Bronchial epithelial cell (primary cell): ENCODE data around the gene PRELID1. TPM values are rescaled to one million over a fixed set of nuclear protein-coding genes. Genes with fewer than 3 reads are reported as not detected.

Experiments used
- DNase-seq: peaks from one replicate; pipeline ENCODE4 v3.0.0-alpha.2; 2010; ENCODE audit warnings: low read depth
- FAIRE-seq: peaks from 2 replicates; lab custom pipeline; 2011; peaks lifted over from hg19 to GRCh38; lab: Jason Lieb, UNC
- H3K27me3 ChIP-seq: 2 replicates; pipeline ENCODE4 v1.5.1; 2011; ENCODE audit warnings: low read length; ENCODE audit not compliant: control insufficient read depth, insufficient read depth
- H3K36me3 ChIP-seq: 2 replicates; pipeline ENCODE4 v1.5.1; 2011; ENCODE audit warnings: low read length; ENCODE audit not compliant: control insufficient read depth, insufficient read depth
- H3K4me3 ChIP-seq: 2 replicates; pipeline ENCODE4 v1.5.1; 2011; ENCODE audit warnings: mild to moderate bottlenecking, low read depth, low read length, control low read depth
- total RNA-seq: library from RNA; depleted of rRNA; stranded (reverse); fragments of >200 nt; gene quantifications from 2 replicates; pipeline ENCODE4 v1.2.1, GENCODE V29; 2014
- TF ChIP-seq, protein P1 (sequence below): IDR thresholded peaks from 2 replicates; pipeline ENCODE4 v1.5.1; 2011; ENCODE audit warnings: mild to moderate bottlenecking, moderate library complexity, low read length, control low read depth, inconsistent platforms; ENCODE audit not compliant: insufficient read depth, severe bottlenecking

PRELID1 gene
- total RNA-seq, 1 donor from 2014 or later, result 139 TPM

DNA sequence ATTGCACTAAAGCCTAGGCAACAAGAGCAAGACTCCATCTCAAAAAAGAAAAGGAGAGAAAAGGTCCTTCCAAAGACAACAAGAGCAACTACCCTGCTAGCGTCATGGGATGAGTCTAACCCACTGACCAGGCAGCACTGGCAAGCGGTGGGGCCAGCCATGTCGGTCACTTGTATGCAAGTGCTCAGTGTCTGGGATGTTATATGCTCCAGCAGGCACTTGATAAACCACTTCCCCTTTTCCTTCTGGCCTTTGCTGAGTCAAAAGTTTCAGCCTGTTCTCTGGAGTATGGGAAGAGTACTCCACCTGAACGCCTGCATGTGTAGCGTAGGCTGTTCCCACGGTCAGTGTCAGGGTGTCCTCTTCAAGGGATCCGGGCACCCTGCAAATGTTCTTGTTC lies 17.3 kb downstream of the PRELID1 start:
- FAIRE-seq, result no peak
- TF ChIP-seq, protein P1, sequence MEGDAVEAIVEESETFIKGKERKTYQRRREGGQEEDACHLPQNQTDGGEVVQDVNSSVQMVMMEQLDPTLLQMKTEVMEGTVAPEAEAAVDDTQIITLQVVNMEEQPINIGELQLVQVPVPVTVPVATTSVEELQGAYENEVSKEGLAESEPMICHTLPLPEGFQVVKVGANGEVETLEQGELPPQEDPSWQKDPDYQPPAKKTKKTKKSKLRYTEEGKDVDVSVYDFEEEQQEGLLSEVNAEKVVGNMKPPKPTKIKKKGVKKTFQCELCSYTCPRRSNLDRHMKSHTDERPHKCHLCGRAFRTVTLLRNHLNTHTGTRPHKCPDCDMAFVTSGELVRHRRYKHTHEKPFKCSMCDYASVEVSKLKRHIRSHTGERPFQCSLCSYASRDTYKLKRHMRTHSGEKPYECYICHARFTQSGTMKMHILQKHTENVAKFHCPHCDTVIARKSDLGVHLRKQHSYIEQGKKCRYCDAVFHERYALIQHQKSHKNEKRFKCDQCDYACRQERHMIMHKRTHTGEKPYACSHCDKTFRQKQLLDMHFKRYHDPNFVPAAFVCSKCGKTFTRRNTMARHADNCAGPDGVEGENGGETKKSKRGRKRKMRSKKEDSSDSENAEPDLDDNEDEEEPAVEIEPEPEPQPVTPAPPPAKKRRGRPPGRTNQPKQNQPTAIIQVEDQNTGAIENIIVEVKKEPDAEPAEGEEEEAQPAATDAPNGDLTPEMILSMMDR, result no peak
- no peak overlapping the region for H3K4me3 ChIP-seq
- no peak for DNase-seq
- H3K27me3 ChIP-seq, result no peaks in the 10 kb centered on the region
- H3K36me3 ChIP-seq, result peaks cover 3% of the 10 kb centered on the region

DNA sequence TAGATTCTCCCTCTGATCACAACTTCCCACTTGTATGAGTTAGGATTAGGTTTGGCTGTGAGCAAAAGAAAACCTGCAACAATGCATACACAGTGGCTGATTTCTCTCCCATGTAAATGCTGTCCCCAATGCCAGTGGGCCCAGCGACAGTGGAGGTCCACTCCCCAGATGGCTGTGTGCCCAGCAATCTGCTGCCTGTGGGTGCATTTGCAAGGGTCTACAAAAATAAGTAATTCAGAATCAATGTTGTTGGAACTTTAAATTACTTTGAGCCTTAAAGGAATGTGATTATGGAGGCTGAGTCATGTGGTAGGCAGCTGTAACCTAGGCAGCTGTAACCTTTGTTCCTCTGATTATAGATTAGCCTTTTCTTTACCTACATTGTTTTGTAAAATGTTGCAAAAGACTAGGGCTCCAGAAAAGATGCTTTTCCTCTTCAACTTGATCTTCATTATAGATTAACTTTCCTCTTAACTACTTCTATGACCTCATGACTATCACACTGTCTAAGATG lies 22.3 kb downstream of the PRELID1 start:
- no peak overlapping the region for H3K4me3 ChIP-seq
- TF ChIP-seq, protein P1, result no peak
- DNase-seq, result no peak
- no peak for FAIRE-seq
- H3K36me3 ChIP-seq, result peaks cover 6% of the 10 kb centered on the region
- no peaks in the 10 kb centered on the region for H3K27me3 ChIP-seq

DNA sequence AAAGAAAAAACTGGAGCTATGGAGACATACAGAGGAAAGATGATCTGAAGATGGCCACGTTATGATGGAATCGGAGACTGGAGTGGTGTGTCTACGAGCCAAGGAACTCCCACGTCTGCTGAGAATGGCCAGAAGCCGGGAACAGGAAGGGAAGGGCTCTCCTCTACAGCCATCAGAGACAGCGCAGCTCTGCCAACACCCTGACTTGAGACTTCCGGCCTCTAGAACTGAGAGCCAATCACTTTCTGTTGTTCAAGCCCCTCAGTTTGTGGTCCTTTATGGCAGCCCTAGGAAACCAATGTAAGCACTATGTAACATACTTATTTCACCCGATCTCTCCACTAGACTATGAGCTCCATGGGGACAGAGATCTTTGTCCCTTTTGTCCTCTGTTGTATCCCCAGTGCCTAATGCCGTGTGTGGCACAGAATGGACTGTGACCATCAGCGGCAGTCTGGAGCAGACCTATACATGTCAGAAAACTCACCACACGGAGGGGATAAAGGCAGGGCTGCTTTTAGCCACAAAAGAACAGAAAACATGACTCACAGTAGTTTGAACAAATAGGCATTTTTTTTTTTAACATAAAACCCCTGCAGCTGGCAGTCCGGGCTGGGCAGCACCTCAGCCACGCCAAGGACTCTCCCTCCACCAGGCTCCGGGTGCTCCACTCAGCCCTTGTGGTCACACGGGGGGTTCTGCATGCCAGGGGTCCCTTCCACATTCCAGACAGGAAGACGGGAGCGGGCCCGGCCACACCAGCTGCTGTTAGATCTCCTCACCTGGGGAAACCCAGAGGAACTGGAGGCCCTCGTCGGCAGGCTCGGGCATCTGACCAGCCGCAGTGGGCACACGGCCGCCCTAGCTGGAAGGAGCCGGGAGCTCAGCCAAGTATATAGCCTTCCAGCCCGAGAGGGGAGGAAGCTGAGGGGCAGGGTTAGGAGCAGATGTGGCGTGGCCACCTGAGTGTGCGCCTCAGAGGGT lies 24.2 kb downstream of the PRELID1 start:
- FAIRE-seq (no peak), DNase-seq (no peak)
- H3K27me3 ChIP-seq, result no peaks in the 10 kb centered on the region
- TF ChIP-seq, protein P1, result no peak
- no peak overlapping the region for H3K4me3 ChIP-seq
- peaks cover 13% of the 10 kb centered on the region for H3K36me3 ChIP-seq

DNA sequence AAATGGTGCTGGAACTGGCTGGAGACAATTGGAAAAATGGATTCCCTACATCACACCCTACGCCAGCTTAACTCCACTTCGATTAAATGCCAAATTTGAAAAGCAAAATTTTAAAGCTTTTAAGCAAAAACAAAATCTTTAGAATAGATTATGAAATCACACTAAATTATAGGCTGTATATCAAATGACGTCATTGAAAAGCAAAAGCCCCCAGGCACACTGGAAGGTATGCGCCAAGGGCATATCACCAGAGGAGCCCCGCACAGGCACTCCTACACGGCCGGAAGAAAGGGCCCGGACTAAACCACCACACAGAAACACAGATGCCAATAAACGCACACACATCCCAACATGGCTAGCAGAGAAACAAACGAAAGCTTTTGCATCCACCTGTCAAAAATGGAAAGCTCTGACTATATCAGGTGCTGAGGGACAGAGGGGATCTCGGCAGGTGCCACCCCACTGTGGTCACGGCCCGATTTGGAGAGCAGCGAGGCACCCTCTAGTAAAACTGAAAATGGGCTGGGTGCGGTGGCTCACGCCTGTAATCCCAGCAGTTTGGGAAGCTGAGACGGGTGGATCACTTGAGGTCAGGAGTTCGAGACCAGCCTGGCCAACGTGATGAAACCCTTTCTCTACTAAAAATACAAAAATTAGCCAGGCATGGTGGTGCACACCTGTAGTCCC lies 25.1 kb downstream of the PRELID1 start:
- TF ChIP-seq, protein P1, result no peak
- FAIRE-seq, result no peak
- no peak overlapping the region for H3K4me3 ChIP-seq
- H3K36me3 ChIP-seq, result peaks cover 20% of the 10 kb centered on the region
- H3K27me3 ChIP-seq, result no peaks in the 10 kb centered on the region
- no peak for DNase-seq

DNA sequence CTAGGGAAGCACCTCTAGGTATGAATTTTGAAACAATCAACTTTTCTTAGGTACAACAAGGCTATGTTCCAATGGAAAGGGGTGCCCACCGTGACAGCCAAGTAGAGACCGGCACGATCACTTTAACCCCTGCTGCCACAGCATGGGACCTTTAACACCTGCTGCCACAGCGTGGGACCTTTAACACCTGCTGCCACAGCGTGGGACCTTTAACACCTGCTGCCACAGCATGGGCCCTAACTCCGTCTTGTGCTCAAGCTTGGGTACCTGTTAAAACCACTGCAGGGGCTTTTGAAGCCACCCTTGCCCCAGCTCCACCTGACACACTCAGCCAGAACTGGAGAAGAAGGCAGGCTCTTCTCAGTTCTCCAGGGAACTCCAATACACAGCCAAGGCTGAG lies 26.3 kb downstream of the PRELID1 start:
- DNase-seq, result no peak
- TF ChIP-seq, protein P1, result no peak
- Histone ChIP-seq H3K4me3 (no peak overlapping the region), H3K36me3 (peaks cover 30% of the 10 kb centered on the region), H3K27me3 (no peaks in the 10 kb centered on the region)
- FAIRE-seq, result no peak
